CD14-positive monocyte (primary cell): ENCODE measurements around the gene CUL2. TPM values are rescaled to one million over a fixed set of nuclear protein-coding genes. Genes with fewer than 3 reads are reported as not detected.

Source experiments
- DNase-seq, 3 donors: peaks; one replicate each; pipeline ENCODE4 v3.0.0-alpha.2; 2011 to 2022
- H2AFZ ChIP-seq: 2 replicates; pipeline ENCODE4 v1.6.0; 2012; ENCODE audit warnings: mild to moderate bottlenecking, low read depth, low read length, inconsistent platforms; ENCODE audit not compliant: insufficient read depth, poor library complexity, severe bottlenecking
- H3K27ac ChIP-seq, 2 donors: 1 replicate in 1 of 2; 2 replicates in 1 of 2; pipeline ENCODE4 v1.5.1; 2012 to 2013; ENCODE audit warnings: low read length in 2 of 2, control low read depth in 1 of 2, inconsistent platforms in 1 of 2, low read depth in 1 of 2, mild to moderate bottlenecking in 1 of 2
- H3K27me3 ChIP-seq, 2 donors: one replicate each; pipeline versions ENCODE4 v1.6.0 to v1.6.1; 2011 to 2013; ENCODE audit warnings: low read length in 2 of 2; ENCODE audit not compliant: control insufficient read depth in 2 of 2, insufficient read depth in 2 of 2
- H3K36me3 ChIP-seq, 2 donors: replicated peaks in 1 of 2; 1 replicate in 1 of 2; 2 replicates in 1 of 2; pipeline versions ENCODE4 v1.5.1 to v1.6.1; 2012 to 2013; ENCODE audit warnings: low read length in 2 of 2, control low read depth in 1 of 2, inconsistent platforms in 1 of 2, mild to moderate bottlenecking in 1 of 2; ENCODE audit not compliant: insufficient read depth in 2 of 2, control insufficient read depth in 1 of 2
- H3K4me1 ChIP-seq, 2 donors: 1 replicate in 1 of 2; 2 replicates in 1 of 2; pipeline versions ENCODE4 v1.5.1 to v1.6.1; 2012 to 2013; ENCODE audit warnings: low read length in 2 of 2, control low read depth in 1 of 2, inconsistent platforms in 1 of 2, mild to moderate bottlenecking in 1 of 2, moderate library complexity in 1 of 2; ENCODE audit not compliant: insufficient read depth in 2 of 2, control insufficient read depth in 1 of 2
- H3K4me2 ChIP-seq: replicated peaks from 2 replicates; pipeline ENCODE3; 2012; ENCODE audit warnings: low read length, moderate library complexity, mild to moderate bottlenecking; ENCODE audit not compliant: poor library complexity, severe bottlenecking; ENCODE audit errors: extremely low read depth
- H3K4me3 ChIP-seq, 3 experiments: fragments of 200-600 bp in 1 of 3; sonication (generic) in 1 of 3; replicated peaks in 1 of 3; 1 replicate in 2 of 3; 2 replicates in 1 of 3; pipeline ENCODE4 v1.5.1; 2011 to 2013; ENCODE audit warnings: low read length in 3 of 3, mild to moderate bottlenecking in 3 of 3, control low read depth in 2 of 3, low read depth in 2 of 3, inconsistent platforms in 1 of 3, moderate library complexity in 1 of 3
- H3K79me2 ChIP-seq: 2 replicates; pipeline ENCODE4 v1.6.0; 2012; ENCODE audit warnings: mild to moderate bottlenecking, control low read depth, inconsistent platforms, low read length, moderate library complexity; ENCODE audit not compliant: insufficient read depth
- H3K9ac ChIP-seq: 2 replicates; pipeline ENCODE4 v1.6.0; 2017; ENCODE audit warnings: low read length, mild to moderate bottlenecking; ENCODE audit not compliant: insufficient read depth, poor library complexity, severe bottlenecking
- H3K9me3 ChIP-seq, 2 donors: replicated peaks in 1 of 2; 1 replicate in 1 of 2; 2 replicates in 1 of 2; pipeline versions ENCODE4 v1.5.1 to v1.6.1; 2012 to 2013; ENCODE audit warnings: low read length in 2 of 2, control low read depth in 1 of 2; ENCODE audit not compliant: control insufficient read depth in 1 of 2, insufficient read depth in 1 of 2
- H4K20me1 ChIP-seq: 2 replicates; pipeline ENCODE4 v1.6.0; 2012; ENCODE audit warnings: mild to moderate bottlenecking, low read length, control low read depth, moderate library complexity; ENCODE audit not compliant: insufficient read depth
- H3K27ac Mint-ChIP-seq, 7 donors: one replicate each; pipeline ENCODE4 v1.8.0; 2020; ENCODE audit warnings: mild to moderate bottlenecking in 7 of 7, mixed read lengths in 7 of 7, moderate library complexity in 6 of 7, inconsistent platforms in 2 of 7
- H3K27me3 Mint-ChIP-seq, 3 donors: one replicate each; pipeline ENCODE4 v1.8.0; 2021 to 2022; ENCODE audit warnings: low read depth in 3 of 3, mild to moderate bottlenecking in 3 of 3, mixed read lengths in 3 of 3, moderate library complexity in 3 of 3, inconsistent platforms in 1 of 3
- H3K36me3 Mint-ChIP-seq, 2 donors: one replicate each; pipeline ENCODE4 v1.8.0; 2020; ENCODE audit warnings: mixed read lengths in 2 of 2, inconsistent platforms in 1 of 2, mild to moderate bottlenecking in 1 of 2
- H3K4me1 Mint-ChIP-seq: one replicate; pipeline ENCODE4 v1.8.0; 2020; ENCODE audit warnings: mild to moderate bottlenecking, mixed read lengths
- H3K4me3 Mint-ChIP-seq, 2 donors: one replicate each; pipeline ENCODE4 v1.8.0; 2020; ENCODE audit warnings: mild to moderate bottlenecking in 2 of 2, mixed read lengths in 2 of 2, moderate library complexity in 1 of 2
- H3K9me3 Mint-ChIP-seq, 7 donors: one replicate each; pipeline ENCODE4 v1.8.0; 2020 to 2022; ENCODE audit warnings: mixed read lengths in 7 of 7, mild to moderate bottlenecking in 6 of 7, moderate library complexity in 6 of 7, inconsistent platforms in 2 of 7
- WGBS: methylation state at CpG from one replicate; pipeline ENCODE4 v1.1.5; 2013; ENCODE audit warnings: missing lambda C conversion rate; ENCODE audit not compliant: insufficient coverage; 5-methylcytosine and 5-hydroxymethylcytosine counted together
- intact Hi-C, 2 donors: fragments of 100-400 bp; cut with micrococcal nuclease; formaldehyde crosslinking; loops; one replicate each; pipeline versions ENCODE4 v1.15.0 to v1.15.1; 2023
- polyA plus RNA-seq, 3 donors: library from polyadenylated mRNA; depleted of rRNA in 1 of 3; unstranded in 2 of 3; stranded (reverse) in 1 of 3; fragments of 300-500 nt in 2 of 3; fragments of >200 nt in 1 of 3; fragmentation: Illumina TruSeq in 2 of 3; gene quantifications; 1 replicate in 2 of 3; 2 replicates in 1 of 3; pipeline ENCODE4 v1.2.3, GENCODE V29; 2012 to 2021
- TF ChIP-seq, protein P1 (sequence below): fragments of 200-600 bp; IDR thresholded peaks from one replicate; pipeline ENCODE4 v1.8.0; 2022; ENCODE audit warnings: antibody characterized with exemption, mild to moderate bottlenecking

The CUL2 gene
- polyA plus RNA-seq, 3 donors = 10.2 to 22.8 (median 12.9) TPM

- no peaks in the 10 kb centered on the region for H3K36me3 Mint-ChIP-seq
- H3K9ac ChIP-seq = no peak overlapping the region
- intact Hi-C loops = no loop called here
- H3K4me3 Mint-ChIP-seq = no peak overlapping the region
- H3K4me1 Mint-ChIP-seq = no peaks in the 10 kb centered on the region
- H3K27me3 ChIP-seq = no peaks in the 10 kb centered on the region
- no peaks in the 10 kb centered on the region for H4K20me1 ChIP-seq
- TF ChIP-seq, protein P1, sequence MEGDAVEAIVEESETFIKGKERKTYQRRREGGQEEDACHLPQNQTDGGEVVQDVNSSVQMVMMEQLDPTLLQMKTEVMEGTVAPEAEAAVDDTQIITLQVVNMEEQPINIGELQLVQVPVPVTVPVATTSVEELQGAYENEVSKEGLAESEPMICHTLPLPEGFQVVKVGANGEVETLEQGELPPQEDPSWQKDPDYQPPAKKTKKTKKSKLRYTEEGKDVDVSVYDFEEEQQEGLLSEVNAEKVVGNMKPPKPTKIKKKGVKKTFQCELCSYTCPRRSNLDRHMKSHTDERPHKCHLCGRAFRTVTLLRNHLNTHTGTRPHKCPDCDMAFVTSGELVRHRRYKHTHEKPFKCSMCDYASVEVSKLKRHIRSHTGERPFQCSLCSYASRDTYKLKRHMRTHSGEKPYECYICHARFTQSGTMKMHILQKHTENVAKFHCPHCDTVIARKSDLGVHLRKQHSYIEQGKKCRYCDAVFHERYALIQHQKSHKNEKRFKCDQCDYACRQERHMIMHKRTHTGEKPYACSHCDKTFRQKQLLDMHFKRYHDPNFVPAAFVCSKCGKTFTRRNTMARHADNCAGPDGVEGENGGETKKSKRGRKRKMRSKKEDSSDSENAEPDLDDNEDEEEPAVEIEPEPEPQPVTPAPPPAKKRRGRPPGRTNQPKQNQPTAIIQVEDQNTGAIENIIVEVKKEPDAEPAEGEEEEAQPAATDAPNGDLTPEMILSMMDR = no peak
- H3K27me3 Mint-ChIP-seq = peaks cover 5 to 8% (median 7%) of the 10 kb centered on the region in 3 donors
- DNase-seq = no peak
- no peaks in the 10 kb centered on the region for H3K9me3 ChIP-seq
- no peaks in the 10 kb centered on the region for H3K79me2 ChIP-seq
- no peak overlapping the region for H3K27ac ChIP-seq
- H3K27ac Mint-ChIP-seq = no peak overlapping the region
- no peak overlapping the region for H3K4me3 ChIP-seq
- 89% methylated on average over 8 of the region's 14 CpGs for WGBS
- H3K4me1 ChIP-seq = no peaks in the 10 kb centered on the region
- no peak overlapping the region for H2AFZ ChIP-seq
- no peaks in the 10 kb centered on the region for H3K36me3 ChIP-seq
- no peak overlapping the region for H3K4me2 ChIP-seq
- peaks cover 0 to 7% (median 2%) of the 10 kb centered on the region in 7 donors for H3K9me3 Mint-ChIP-seq
These were observed 122.7 kb downstream of the CUL2 start for GRCh38 chr10:34967335-34967880.

DNA sequence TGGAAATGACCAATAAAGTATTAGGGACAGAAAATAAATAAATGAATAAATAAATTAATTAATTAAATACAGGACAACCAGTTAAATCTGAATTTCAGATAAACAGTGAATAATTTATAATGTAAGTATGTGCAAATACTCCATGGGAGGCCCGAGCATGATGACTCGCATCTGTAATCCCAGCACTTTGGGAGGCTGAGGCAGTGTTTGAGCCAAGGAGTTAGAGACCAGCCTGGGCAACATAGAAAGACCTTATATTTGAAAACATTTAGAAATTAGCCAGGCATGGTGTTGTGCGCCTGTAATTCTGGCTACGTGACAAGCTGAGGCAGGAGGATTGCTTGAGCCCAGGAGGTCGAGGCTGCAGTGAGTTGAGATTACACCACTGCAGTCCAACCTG lies 123.7 kb downstream of the CUL2 start:
- Histone ChIP-seq H4K20me1 (no peaks in the 10 kb centered on the region), H3K4me1 (no peaks in the 10 kb centered on the region), H3K4me3 (no peak overlapping the region), H3K27me3 (no peaks in the 10 kb centered on the region), H3K4me2 (no peak overlapping the region), H3K27ac (no peak overlapping the region), H3K9ac (no peak overlapping the region), H3K36me3 (no peaks in the 10 kb centered on the region), H2AFZ (no peak overlapping the region), H3K79me2 (no peaks in the 10 kb centered on the region), H3K9me3 (no peaks in the 10 kb centered on the region)
- TF ChIP-seq, protein P1 = no peak
- intact Hi-C loops = no loop called here
- no peak for DNase-seq
- Mint-ChIP-seq H3K27me3 (peaks cover 5 to 8% (median 5%) of the 10 kb centered on the region in 3 donors), H3K9me3 (peaks cover 0 to 3% (median under 1%) of the 10 kb centered on the region in 7 donors), H3K4me3 (no peak overlapping the region), H3K4me1 (no peaks in the 10 kb centered on the region), H3K27ac (no peak overlapping the region), H3K36me3 (no peaks in the 10 kb centered on the region)
- 93% methylated on average over 5 of the region's 5 CpGs for WGBS
